ENCODE data around the gene TSEN54. TPM values are rescaled to one million over a fixed set of nuclear protein-coding genes. Genes with fewer than 3 reads are reported as not detected.

Gene TSEN54
- total RNA-seq, 3 donors from 2014 or later: 26.3 to 38.0 (median 28.7) TPM

DNA sequence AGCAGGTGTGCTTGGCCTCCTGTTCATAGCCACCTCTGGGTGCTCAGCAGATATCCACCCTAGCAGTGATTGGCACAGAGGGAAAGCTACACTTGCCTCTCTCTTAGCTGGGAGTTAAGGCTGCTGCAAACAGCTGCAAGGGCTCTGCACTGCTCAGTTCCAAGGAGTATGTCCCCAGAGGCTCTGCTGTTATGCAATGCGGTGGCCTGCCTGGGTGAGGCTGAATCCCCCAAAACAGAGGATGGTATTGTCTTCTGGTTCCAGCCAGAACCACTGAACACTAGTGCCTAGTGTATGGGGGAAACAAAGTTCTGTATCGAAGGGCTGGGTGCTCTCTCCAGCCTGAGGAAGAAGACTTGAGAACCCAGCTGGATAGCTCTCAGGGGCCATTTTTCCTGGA is 43.1 kb upstream of the TSEN54 start:
- ATAC-seq: no peak
- TF ChIP-seq, protein P1, sequence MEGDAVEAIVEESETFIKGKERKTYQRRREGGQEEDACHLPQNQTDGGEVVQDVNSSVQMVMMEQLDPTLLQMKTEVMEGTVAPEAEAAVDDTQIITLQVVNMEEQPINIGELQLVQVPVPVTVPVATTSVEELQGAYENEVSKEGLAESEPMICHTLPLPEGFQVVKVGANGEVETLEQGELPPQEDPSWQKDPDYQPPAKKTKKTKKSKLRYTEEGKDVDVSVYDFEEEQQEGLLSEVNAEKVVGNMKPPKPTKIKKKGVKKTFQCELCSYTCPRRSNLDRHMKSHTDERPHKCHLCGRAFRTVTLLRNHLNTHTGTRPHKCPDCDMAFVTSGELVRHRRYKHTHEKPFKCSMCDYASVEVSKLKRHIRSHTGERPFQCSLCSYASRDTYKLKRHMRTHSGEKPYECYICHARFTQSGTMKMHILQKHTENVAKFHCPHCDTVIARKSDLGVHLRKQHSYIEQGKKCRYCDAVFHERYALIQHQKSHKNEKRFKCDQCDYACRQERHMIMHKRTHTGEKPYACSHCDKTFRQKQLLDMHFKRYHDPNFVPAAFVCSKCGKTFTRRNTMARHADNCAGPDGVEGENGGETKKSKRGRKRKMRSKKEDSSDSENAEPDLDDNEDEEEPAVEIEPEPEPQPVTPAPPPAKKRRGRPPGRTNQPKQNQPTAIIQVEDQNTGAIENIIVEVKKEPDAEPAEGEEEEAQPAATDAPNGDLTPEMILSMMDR (IDR thresholded peaks at IDR 0.05): no peak
- Histone ChIP-seq H3K36me3 (ENCODE audit: low read depth) (no peaks in the 10 kb centered on the region), H3K9me3 (no peaks in the 10 kb centered on the region), H3K4me1 (ENCODE audit: low read depth) (peaks cover 22% of the 10 kb centered on the region), H3K4me3 (no peak overlapping the region)
- intact Hi-C loops (cut with DNase I, micrococcal nuclease): no loop called here
- DNase-seq: peak in 1 of 3 donors; percentile 4

DNA sequence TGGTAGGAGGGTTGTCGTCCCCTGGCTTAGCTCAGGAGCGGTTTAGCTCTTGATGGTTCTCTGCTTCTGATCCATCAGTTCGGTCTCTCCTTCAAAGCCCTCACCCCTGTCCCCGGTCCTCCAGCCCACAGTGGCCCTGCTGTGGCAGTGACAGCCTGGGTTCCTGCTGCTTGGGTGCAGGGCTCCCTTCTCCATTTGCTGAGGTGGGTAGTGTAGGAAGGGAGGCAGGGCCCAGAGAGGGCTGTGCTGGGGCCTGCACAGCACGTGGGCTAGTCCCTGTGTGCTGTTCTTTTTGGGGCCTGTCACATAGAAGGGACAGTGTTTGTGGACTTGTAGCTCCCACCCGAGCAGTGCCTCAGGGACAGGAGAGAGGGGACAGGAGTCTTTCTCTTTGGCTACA is 41.6 kb upstream of the TSEN54 start:
- DNase-seq (no peak), ATAC-seq (no peak)
- intact Hi-C loops (cut with DNase I, micrococcal nuclease): no loop called here
- Histone ChIP-seq H3K36me3 (ENCODE audit: low read depth) (no peaks in the 10 kb centered on the region), H3K9me3 (no peaks in the 10 kb centered on the region), H3K4me3 (no peak overlapping the region), H3K4me1 (ENCODE audit: low read depth) (peaks cover 16% of the 10 kb centered on the region)
- TF ChIP-seq, protein P1 (IDR thresholded peaks at IDR 0.05): no peak

DNA sequence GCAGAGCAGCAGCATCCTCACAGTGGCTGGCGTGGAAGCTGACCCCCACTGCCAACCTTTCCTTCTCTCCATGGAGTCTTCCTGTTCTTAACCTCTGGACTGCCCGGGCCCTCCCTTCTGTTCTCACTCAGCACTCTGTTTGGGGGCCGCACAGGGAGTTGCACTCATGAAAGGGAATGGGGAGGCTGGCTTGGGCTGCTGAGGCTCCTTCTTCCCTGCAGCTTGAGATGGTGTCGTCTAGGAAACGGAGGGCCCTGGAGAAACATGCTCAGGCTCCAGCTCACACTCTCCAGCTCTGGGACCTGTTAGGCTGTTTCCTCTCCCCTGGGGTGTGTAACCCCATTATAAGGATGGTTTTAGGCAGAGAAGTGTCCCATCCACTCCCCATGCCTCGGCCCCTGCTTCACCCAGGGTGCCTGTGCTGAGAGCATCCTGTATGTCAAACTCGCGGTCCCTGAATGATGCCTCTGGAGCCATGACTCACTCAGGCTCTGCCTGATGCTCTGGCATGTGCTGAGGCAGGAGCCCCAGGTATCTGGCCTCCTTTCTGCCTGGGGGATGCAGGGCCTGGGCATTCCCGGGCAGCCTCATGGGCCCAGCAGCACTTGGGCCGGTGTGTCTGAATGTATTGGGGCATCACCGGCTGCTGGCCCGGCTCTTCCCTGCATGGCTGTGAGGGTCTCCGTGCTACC is 41.0 kb upstream of the TSEN54 start:
- peak in 1 of 3 donors; percentile 29 for DNase-seq
- H3K9me3 ChIP-seq: no peaks in the 10 kb centered on the region
- TF ChIP-seq, protein P1 (IDR thresholded peaks at IDR 0.05): no peak
- intact Hi-C loops (cut with DNase I, micrococcal nuclease): no loop called here
- H3K4me3 ChIP-seq: no peak overlapping the region
- no peaks in the 10 kb centered on the region for H3K36me3 ChIP-seq (ENCODE audit: low read depth)
- no peak for ATAC-seq
- H3K4me1 ChIP-seq (ENCODE audit: low read depth): peaks cover 12% of the 10 kb centered on the region

DNA sequence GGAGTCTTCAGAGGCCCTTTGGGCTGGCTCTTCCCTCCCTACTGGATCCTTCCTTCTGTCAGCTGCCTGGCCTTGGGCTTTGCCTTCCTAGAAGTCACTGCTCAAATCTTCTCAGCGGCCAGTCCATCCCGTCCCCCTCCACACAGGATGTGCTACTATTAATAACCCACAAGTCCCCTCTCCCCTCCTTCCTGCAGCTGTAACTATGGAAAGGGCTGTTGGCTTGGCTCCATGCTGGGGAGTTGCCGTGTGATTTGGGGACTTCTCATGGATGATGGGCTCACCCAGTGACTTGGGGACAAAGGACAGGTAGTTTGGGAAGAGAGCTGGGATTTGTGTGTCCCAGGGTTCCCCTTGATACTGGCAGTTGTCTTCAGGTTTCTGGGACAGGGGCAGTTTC is 40.5 kb upstream of the TSEN54 start:
- no peak for DNase-seq
- Histone ChIP-seq H3K4me1 (ENCODE audit: low read depth) (peaks cover 12% of the 10 kb centered on the region), H3K36me3 (ENCODE audit: low read depth) (no peaks in the 10 kb centered on the region), H3K9me3 (no peaks in the 10 kb centered on the region), H3K4me3 (no peak overlapping the region)
- TF ChIP-seq, protein P1 (IDR thresholded peaks at IDR 0.05): no peak
- intact Hi-C loops (cut with DNase I, micrococcal nuclease): no loop called here
- no peak for ATAC-seq

DNA sequence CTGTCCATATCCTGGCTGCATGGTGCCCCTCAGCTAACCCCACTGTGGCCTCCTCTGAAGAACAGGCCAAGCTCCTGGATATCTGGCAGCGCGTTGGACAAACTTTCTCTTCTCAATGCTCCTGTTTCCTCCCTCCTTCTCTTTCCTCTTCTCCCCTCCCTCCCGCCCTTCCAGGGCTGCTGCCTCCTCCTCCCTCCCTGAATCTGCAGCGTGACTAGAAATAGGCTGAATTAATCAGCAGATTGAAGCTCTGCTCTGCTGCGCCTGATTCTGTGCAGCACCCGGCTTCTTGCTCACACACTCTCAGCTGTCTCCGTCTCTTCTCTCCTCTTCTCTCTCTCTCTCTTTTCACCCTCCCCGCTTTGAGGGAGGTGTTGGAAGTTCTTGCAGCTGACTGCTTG is 40.1 kb upstream of the TSEN54 start:
- Histone ChIP-seq H3K36me3 (ENCODE audit: low read depth) (no peaks in the 10 kb centered on the region), H3K9me3 (no peaks in the 10 kb centered on the region), H3K4me1 (ENCODE audit: low read depth) (peaks cover 13% of the 10 kb centered on the region), H3K4me3 (no peak overlapping the region)
- DNase-seq (peak in 1 of 3 donors; percentile 10), ATAC-seq (no peak)
- TF ChIP-seq, protein P1 (IDR thresholded peaks at IDR 0.05): no peak
- intact Hi-C loops (cut with DNase I, micrococcal nuclease): no loop called here

Measured in mucosa of descending colon (tissue), 3 donors.